IMR-90 (cell line): Measurements from ENCODE around the gene KLHL30. TPM values are rescaled to one million over a fixed set of nuclear protein-coding genes. Genes with fewer than 3 reads are reported as not detected.

Source experiments
- ATAC-seq: fragments of 200-7000 bp; cut with Tn5 transposase; 2 replicates; pipeline ENCODE4 v1.9.1; 2020; ENCODE audit warnings: low read depth, mild to moderate bottlenecking, moderate library complexity
- BruUV-seq: library from RNA; stranded (reverse); fragments of 400-500 nt; replicated peaks from 2 replicates; lab custom pipeline; 2021; lab: Mats Ljungman, UMichigan
- CTCF ChIA-PET: fragments of 300-600 bp; formaldehyde crosslinking; extraction: SDS; loops from one replicate; lab custom pipeline; 2021; ENCODE audit warnings: antibody characterized with exemption; lab: Yijun Ruan, JAX
- POLR2A ChIA-PET: fragments of 300-600 bp; sonication (Branson Sonifier 250); formaldehyde crosslinking; loops from one replicate; lab custom pipeline; 2022; ENCODE audit warnings: antibody characterized with exemption; ENCODE audit not compliant: unreplicated experiment; lab: Charles Lee
- DNase-seq: peaks from one replicate; pipeline ENCODE4 v3.0.0; 2013
- H2AFZ ChIP-seq: replicated peaks from 2 replicates; pipeline ENCODE3; 2013; ENCODE audit warnings: low read length, mild to moderate bottlenecking; ENCODE audit not compliant: poor library complexity
- H2AK5ac ChIP-seq: 2 replicates; pipeline ENCODE4 v1.6.1; 2013; ENCODE audit warnings: low read depth, low read length, inconsistent platforms
- H2AK9ac ChIP-seq: replicated peaks from 2 replicates; pipeline ENCODE3; 2013; ENCODE audit warnings: mild to moderate bottlenecking, low read depth, low read length, moderate library complexity; ENCODE audit not compliant: poor library complexity
- H2BK120ac ChIP-seq: 2 replicates; pipeline ENCODE4 v1.6.1; 2013; ENCODE audit warnings: low read depth, low read length, inconsistent platforms
- H2BK15ac ChIP-seq: 3 replicates; pipeline ENCODE4 v1.6.1; 2013; ENCODE audit warnings: low read depth, low read length, inconsistent platforms
- H2BK20ac ChIP-seq: 2 replicates; pipeline ENCODE4 v1.6.1; 2013; ENCODE audit warnings: low read depth, mild to moderate bottlenecking, inconsistent platforms, low read length, moderate library complexity
- H2BK5ac ChIP-seq: 2 replicates; pipeline ENCODE4 v1.6.1; 2013; ENCODE audit warnings: mild to moderate bottlenecking, low read depth, low read length, inconsistent platforms; ENCODE audit not compliant: poor library complexity, severe bottlenecking
- H3K14ac ChIP-seq: replicated peaks from 2 replicates; pipeline ENCODE4 v1.6.1; 2013; ENCODE audit warnings: low read depth, low read length, inconsistent platforms
- H3K18ac ChIP-seq: 2 replicates; pipeline ENCODE4 v1.6.1; 2013; ENCODE audit warnings: low read depth, low read length, control low read depth
- H3K23ac ChIP-seq: 2 replicates; pipeline ENCODE4 v1.6.1; 2013; ENCODE audit warnings: low read depth, low read length, inconsistent platforms
- H3K27ac ChIP-seq: 2 replicates; pipeline ENCODE4 v1.5.1; 2013; ENCODE audit warnings: mild to moderate bottlenecking, control low read depth, low read length; ENCODE audit not compliant: insufficient read depth
- H3K27me3 ChIP-seq: 2 replicates; pipeline ENCODE4 v1.6.1; 2013; ENCODE audit warnings: low read length; ENCODE audit not compliant: control insufficient read depth, insufficient read depth
- H3K36me3 ChIP-seq: 2 replicates; pipeline ENCODE4 v1.6.1; 2013; ENCODE audit warnings: low read length, mixed read lengths; ENCODE audit not compliant: control insufficient read depth, insufficient read depth
- H3K4ac ChIP-seq: 2 replicates; pipeline ENCODE4 v1.6.1; 2013; ENCODE audit warnings: low read depth, low read length, inconsistent platforms
- H3K4me1 ChIP-seq: 2 replicates; pipeline ENCODE4 v1.6.1; 2013; ENCODE audit warnings: low read length, mixed read lengths; ENCODE audit not compliant: control insufficient read depth, insufficient read depth
- H3K4me2 ChIP-seq: 2 replicates; pipeline ENCODE4 v1.6.1; 2013; ENCODE audit warnings: low read depth, mild to moderate bottlenecking, control low read depth, low read length, moderate library complexity
- H3K4me3 ChIP-seq: 2 replicates; pipeline ENCODE4 v1.5.1; 2013; ENCODE audit warnings: low read depth, mild to moderate bottlenecking, control low read depth, low read length, moderate library complexity; ENCODE audit not compliant: insufficient read depth
- H3K56ac ChIP-seq: 2 replicates; pipeline ENCODE4 v1.6.1; 2013; ENCODE audit warnings: low read length, inconsistent platforms; ENCODE audit not compliant: insufficient read depth; ENCODE audit errors: extremely low read depth
- H3K79me1 ChIP-seq, 2 experiments: 2 replicates each; pipeline ENCODE4 v1.6.1; 2013; ENCODE audit warnings: low read length in 2 of 2, inconsistent platforms in 1 of 2, low read depth in 1 of 2
- H3K9ac ChIP-seq: 2 replicates; pipeline ENCODE4 v1.6.1; 2013; ENCODE audit warnings: low read depth, low read length, control low read depth
- H3K9me1 ChIP-seq: 2 replicates; pipeline ENCODE4 v1.6.1; 2013; ENCODE audit warnings: low read length, inconsistent platforms; ENCODE audit not compliant: insufficient read depth
- H3K9me3 ChIP-seq: 2 replicates; pipeline ENCODE4 v1.6.1; 2013; ENCODE audit warnings: low read length; ENCODE audit not compliant: control insufficient read depth, insufficient read depth
- H4K20me1 ChIP-seq: 2 replicates; pipeline ENCODE4 v1.6.1; 2013; ENCODE audit warnings: low read length, inconsistent platforms; ENCODE audit not compliant: insufficient read depth
- H4K5ac ChIP-seq: 2 replicates; pipeline ENCODE4 v1.6.1; 2013; ENCODE audit warnings: mild to moderate bottlenecking, low read depth, low read length, control low read depth
- H4K8ac ChIP-seq, 2 experiments: 2 replicates each; pipeline ENCODE4 v1.6.1; 2013; ENCODE audit warnings: low read depth in 2 of 2, low read length in 2 of 2, control low read depth in 1 of 2, inconsistent platforms in 1 of 2
- H4K91ac ChIP-seq: 2 replicates; pipeline ENCODE4 v1.6.1; 2013; ENCODE audit warnings: low read depth, low read length, inconsistent platforms; ENCODE audit not compliant: insufficient read depth
- BHLHE40 ChIP-seq: fragments of 150-350 bp; IDR thresholded peaks from 2 replicates; pipeline ENCODE4 v1.6.1; 2016; ENCODE audit warnings: mild to moderate bottlenecking, low read depth, low read length
- CHD1 ChIP-seq: IDR thresholded peaks from 2 replicates; pipeline ENCODE4 v1.6.1; 2012; ENCODE audit warnings: low read depth, low read length, improper control_type of control experiment
- ELK1 ChIP-seq: fragments of 150-350 bp; IDR thresholded peaks from 2 replicates; pipeline ENCODE4 v1.6.1; 2016; ENCODE audit warnings: low read depth, mild to moderate bottlenecking, low read length, moderate library complexity, borderline replicate concordance
- FOS ChIP-seq: fragments of 150-350 bp; IDR thresholded peaks from 2 replicates; pipeline ENCODE4 v1.6.1; 2016; ENCODE audit warnings: low read depth, low read length
- MAFK ChIP-seq: IDR thresholded peaks from 2 replicates; pipeline ENCODE4 v1.6.1; 2012; ENCODE audit warnings: low read depth, low read length, improper control_type of control experiment
- MAZ ChIP-seq: IDR thresholded peaks from 2 replicates; pipeline ENCODE4 v1.6.1; 2012; ENCODE audit warnings: low read depth, mild to moderate bottlenecking, low read length, improper control_type of control experiment, moderate library complexity, borderline replicate concordance
- MXI1 ChIP-seq: IDR thresholded peaks from 2 replicates; pipeline ENCODE4 v1.6.1; 2012; ENCODE audit warnings: low read depth, mild to moderate bottlenecking, low read length, moderate library complexity, borderline replicate concordance
- NFE2L2 ChIP-seq: fragments of 150-350 bp; IDR thresholded peaks from 2 replicates; pipeline ENCODE4 v1.6.1; 2016; ENCODE audit warnings: low read depth, mild to moderate bottlenecking, low read length
- RAD21 ChIP-seq: IDR thresholded peaks from 2 replicates; pipeline ENCODE4 v1.6.1; 2012; ENCODE audit warnings: low read length, improper control_type of control experiment
- RCOR1 ChIP-seq: IDR thresholded peaks from 2 replicates; pipeline ENCODE4 v1.6.1; 2012; ENCODE audit warnings: mild to moderate bottlenecking, low read length, improper control_type of control experiment; ENCODE audit not compliant: insufficient replicate concordance
- RFX5 ChIP-seq: IDR thresholded peaks from 2 replicates; pipeline ENCODE4 v1.8.0; 2012; ENCODE audit warnings: low read depth, mild to moderate bottlenecking, low read length, moderate library complexity
- SMC3 ChIP-seq: fragments of 150-350 bp; IDR thresholded peaks from 2 replicates; pipeline ENCODE4 v1.6.1; 2016; ENCODE audit warnings: low read depth, mild to moderate bottlenecking, antibody characterized with exemption, low read length, moderate library complexity
- USF2 ChIP-seq: fragments of 150-350 bp; IDR thresholded peaks from 2 replicates; pipeline ENCODE4 v1.6.1; 2017; ENCODE audit warnings: mild to moderate bottlenecking, antibody characterized with exemption, low read length, low read depth
- WGBS, 2 experiments: methylation state at CpG; one replicate each; pipeline versions ENCODE4 v1.1.5 to v1.1.7; 2013; ENCODE audit warnings: missing lambda C conversion rate in 2 of 2; ENCODE audit not compliant: insufficient read length in 1 of 2; ENCODE audit errors: extremely low coverage in 2 of 2; 5-methylcytosine and 5-hydroxymethylcytosine counted together
- dilution Hi-C: fragments of 300-500 bp; cut with HindIII; formaldehyde crosslinking; loops from one replicate; pipeline ENCODE4 v1.14.3; 2018; ENCODE audit warnings: low sequenced_read_pairs; ENCODE audit not compliant: unreplicated experiment
- in situ Hi-C: fragments of 300-500 bp; cut with MboI; formaldehyde crosslinking; loops from 3 replicates; pipeline ENCODE4 v1.14.3; 2019; ENCODE audit warnings: low sequenced_read_pairs, inconsistent platforms, mixed read lengths
- intact Hi-C: fragments of 100-400 bp; cut with micrococcal nuclease; formaldehyde crosslinking; loops from 2 replicates; pipeline ENCODE4 v1.10.0; 2022
- polyA plus RNA-seq, 3 experiments: library from polyadenylated mRNA; depleted of rRNA; stranded (reverse); fragments of >200 nt; gene quantifications; 2 replicates each; pipeline ENCODE4 v1.2.3, GENCODE V29; 2012; ENCODE audit warnings: low replicate concordance in 1 of 3
- total RNA-seq: library from RNA; depleted of rRNA; stranded (reverse); fragments of >200 nt; gene quantifications from 2 replicates; pipeline ENCODE4 v1.2.3, GENCODE V29; 2012
- TF ChIP-seq, protein P1 (sequence below): conservative IDR thresholded peaks from 2 replicates; pipeline ENCODE4 v1.5.1; 2012; ENCODE audit warnings: mild to moderate bottlenecking, low read depth, low read length, improper control_type of control experiment

Gene KLHL30
- total and polyA plus RNA-seq, 2 of the 4 experiments (the other 2 are of a cell fraction): under 0.01 to 0.03 TPM

DNA sequence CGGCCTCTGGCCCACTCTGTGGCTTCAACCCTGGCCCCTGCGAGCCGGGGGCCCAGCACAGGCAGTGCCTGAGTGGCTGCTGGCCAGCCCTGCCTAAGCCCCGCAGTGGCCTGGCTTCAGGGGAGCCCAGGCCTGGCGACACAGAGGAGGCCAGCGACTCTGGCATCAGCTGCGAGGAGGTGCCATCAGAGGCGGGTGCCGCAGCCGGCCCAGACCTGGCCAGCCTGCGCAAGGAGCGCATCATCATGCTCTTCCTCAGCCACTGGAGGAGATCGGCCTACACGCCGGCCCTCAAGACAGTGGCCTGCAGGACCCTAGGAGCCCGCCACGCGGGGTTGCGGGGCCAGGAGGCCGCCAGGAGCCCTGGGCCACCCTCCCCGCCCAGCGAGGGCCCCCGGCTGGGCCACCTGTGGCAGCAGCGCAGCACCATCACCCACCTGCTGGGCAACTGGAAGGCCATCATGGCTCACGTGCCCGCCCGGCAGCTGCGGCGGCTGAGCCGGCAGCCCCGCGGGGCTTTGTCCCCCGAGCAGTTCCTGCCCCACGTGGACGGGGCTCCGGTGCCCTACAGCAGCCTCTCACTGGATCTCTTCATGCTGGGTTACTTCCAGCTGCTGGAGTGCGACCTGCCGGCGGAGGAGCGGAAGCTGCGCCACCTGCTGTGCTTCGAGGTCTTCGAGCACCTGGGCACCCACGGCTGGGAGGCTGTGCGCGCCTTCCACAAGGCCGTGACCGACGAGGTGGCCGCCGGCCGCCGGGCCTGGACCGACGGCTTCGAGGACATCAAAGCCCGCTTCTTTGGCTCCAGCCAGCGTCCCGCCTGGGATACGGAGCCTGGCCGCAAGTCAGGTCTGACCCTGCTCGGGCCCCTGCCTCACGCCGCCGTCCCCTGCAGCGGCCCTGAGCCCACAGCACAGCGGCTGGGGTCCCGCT is 7.5 kb upstream of the KLHL30 start:
- no peak overlapping the region for H3K27ac ChIP-seq
- no peak overlapping the region for H2AK9ac ChIP-seq
- H3K27me3 ChIP-seq: no peaks in the 10 kb centered on the region
- H4K8ac ChIP-seq: no peak overlapping the region
- no TSS peak for BruUV-seq
- H3K4me3 ChIP-seq: no peak overlapping the region
- H2BK5ac ChIP-seq: no peak overlapping the region
- 93% methylated on average over 20 of the region's 68 CpGs; no CpG with 5 or more reads in 1 of the 2 experiments for WGBS, 2 experiments
- no peaks in the 10 kb centered on the region for H3K36me3 ChIP-seq
- POLR2A ChIA-PET: no interaction called here
- H2AFZ ChIP-seq: no peak overlapping the region
- no peak for ATAC-seq
- no peak overlapping the region for H3K18ac ChIP-seq
- H3K9ac ChIP-seq: no peak overlapping the region
- H3K9me1 ChIP-seq: no peaks in the 10 kb centered on the region; the same call in 1 of the 2 replicates
- DNase-seq: no peak
- no peaks in the 10 kb centered on the region for H4K20me1 ChIP-seq
- no peak overlapping the region for H3K23ac ChIP-seq
- no peaks in the 10 kb centered on the region for H3K9me3 ChIP-seq
- CTCF ChIA-PET: no interaction called here
- H3K4me1 ChIP-seq: peaks cover 6% of the 10 kb centered on the region
- no peak overlapping the region for H2BK120ac ChIP-seq
- no peak overlapping the region for H4K91ac ChIP-seq
- no peak overlapping the region for H2BK15ac ChIP-seq
- dilution Hi-C loops: no loop called here
- H3K4me2 ChIP-seq: no peak overlapping the region
- in situ Hi-C loops: no loop called here
- H2BK20ac ChIP-seq: no peak overlapping the region
- H3K14ac ChIP-seq: no peak overlapping the region
- no peak overlapping the region for H4K5ac ChIP-seq
- no peak overlapping the region for H2AK5ac ChIP-seq
- no peaks in the 10 kb centered on the region for H3K79me1 ChIP-seq
- no peak overlapping the region for H3K56ac ChIP-seq
- intact Hi-C loops: no loop called here
- no peak overlapping the region for H3K4ac ChIP-seq
- TF ChIP-seq RFX5 (no peak), MXI1 (no peak), BHLHE40 (no peak), FOS (no peak), CHD1 (no peak), RCOR1 (no peak), MAFK (no peak), USF2 (no peak), NFE2L2 (no peak), SMC3 (no peak), MAZ (no peak), ELK1 (no peak), RAD21 (no peak)
- TF ChIP-seq, protein P1, sequence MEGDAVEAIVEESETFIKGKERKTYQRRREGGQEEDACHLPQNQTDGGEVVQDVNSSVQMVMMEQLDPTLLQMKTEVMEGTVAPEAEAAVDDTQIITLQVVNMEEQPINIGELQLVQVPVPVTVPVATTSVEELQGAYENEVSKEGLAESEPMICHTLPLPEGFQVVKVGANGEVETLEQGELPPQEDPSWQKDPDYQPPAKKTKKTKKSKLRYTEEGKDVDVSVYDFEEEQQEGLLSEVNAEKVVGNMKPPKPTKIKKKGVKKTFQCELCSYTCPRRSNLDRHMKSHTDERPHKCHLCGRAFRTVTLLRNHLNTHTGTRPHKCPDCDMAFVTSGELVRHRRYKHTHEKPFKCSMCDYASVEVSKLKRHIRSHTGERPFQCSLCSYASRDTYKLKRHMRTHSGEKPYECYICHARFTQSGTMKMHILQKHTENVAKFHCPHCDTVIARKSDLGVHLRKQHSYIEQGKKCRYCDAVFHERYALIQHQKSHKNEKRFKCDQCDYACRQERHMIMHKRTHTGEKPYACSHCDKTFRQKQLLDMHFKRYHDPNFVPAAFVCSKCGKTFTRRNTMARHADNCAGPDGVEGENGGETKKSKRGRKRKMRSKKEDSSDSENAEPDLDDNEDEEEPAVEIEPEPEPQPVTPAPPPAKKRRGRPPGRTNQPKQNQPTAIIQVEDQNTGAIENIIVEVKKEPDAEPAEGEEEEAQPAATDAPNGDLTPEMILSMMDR: no peak
